GM19099 (cell line): ENCODE measurements around the gene WBP2NL.
A peak's percentile ranks its signal among the peaks of the same experiment; 100 is the strongest.

Experiments used
- POLR2A ChIP-seq: IDR thresholded peaks from 3 replicates; pipeline ENCODE4 v1.6.1; 2011; ENCODE audit warnings: low read depth; ENCODE audit not compliant: insufficient read length; ENCODE audit errors: extremely low read depth

The WBP2NL gene

GRCh38 chr22:41998361-41999261, at the start of gene WBP2NL:
Gene WBP2NL (plus strand): TSS chr22:41998788. CDS start chr22:41998819, 31 bp downstream.
- TF ChIP-seq POLR2A = peak; percentile 71

- peak; percentile 43 for TF ChIP-seq POLR2A
These were observed 49.2 kb upstream of the WBP2NL start for GRCh38 chr22:41949297-41949965.

GRCh38 chr22:41951898-41952474, 46.6 kb upstream of the WBP2NL start, which contains the start of gene SMIM45:
Gene SMIM45 (plus strand): TSS chr22:41952150.
- no peak for TF ChIP-seq POLR2A

- no peak for TF ChIP-seq POLR2A
These were observed 45.9 kb upstream of the WBP2NL start for GRCh38 chr22:41952713-41953112.

GRCh38 chr22:41957941-41958556, 40.5 kb upstream of the WBP2NL start:
- TF ChIP-seq POLR2A = no peak

- TF ChIP-seq POLR2A = no peak
These were observed 35.0 kb upstream of the WBP2NL start for GRCh38 chr22:41963453-41964111.

GRCh38 chr22:41964112-41964491, 34.5 kb upstream of the WBP2NL start:
- TF ChIP-seq POLR2A = no peak

GRCh38 chr22:41966225-41966606, 32.4 kb upstream of the WBP2NL start:
- no peak for TF ChIP-seq POLR2A

- no peak for TF ChIP-seq POLR2A
These were observed 31.9 kb upstream of the WBP2NL start for GRCh38 chr22:41966607-41967240.

GRCh38 chr22:41968601-41969000, 30.0 kb upstream of the WBP2NL start:
- no peak for TF ChIP-seq POLR2A

- no peak for TF ChIP-seq POLR2A
These were observed 29.4 kb upstream of the WBP2NL start, which contains the start of gene SEPTIN3 for GRCh38 chr22:41969110-41969646. Gene SEPTIN3 (plus strand): TSS chr22:41969443. CDS start chr22:41971493, 2,050 bp downstream.

GRCh38 chr22:41970601-41971000, 28.0 kb upstream of the WBP2NL start:
- no peak for TF ChIP-seq POLR2A

- no peak for TF ChIP-seq POLR2A
These were observed 27.2 kb upstream of the WBP2NL start for GRCh38 chr22:41971431-41971830.
